Gastrocnemius medialis (tissue), 4 donors: ENCODE results near the gene DDAH1. TPM values are rescaled to one million over a fixed set of nuclear protein-coding genes. Genes with fewer than 3 reads are reported as not detected.

Experiments used
- ATAC-seq, 2 donors: fragments of 150-250 bp; one replicate each; pipeline ENCODE4 v1.9.1; 2016
- DNase-seq, 2 donors: peaks; one replicate each; pipeline ENCODE4 v3.0.0-alpha.2; 2019
- H3K27ac ChIP-seq, 4 donors: fragments of 200-600 bp; sonication (generic); 1 replicate in 1 of 4; 2 replicates in 3 of 4; pipeline ENCODE4 v1.5.1; 2016 to 2018; ENCODE audit warnings: mild to moderate bottlenecking in 2 of 4, moderate library complexity in 1 of 4
- H3K27me3 ChIP-seq, 3 donors: fragments of 200-600 bp; sonication (generic) in 2 of 3; 1 replicate in 1 of 3; 2 replicates in 2 of 3; pipeline versions ENCODE4 v1.5.1 to v1.6.0; 2016 to 2019; ENCODE audit warnings: mild to moderate bottlenecking in 1 of 3, moderate library complexity in 1 of 3
- H3K36me3 ChIP-seq, 2 donors: fragments of 200-600 bp; sonication (generic) in 1 of 2; one replicate each; pipeline ENCODE4 v1.5.1; 2017 to 2018
- H3K4me1 ChIP-seq, 2 donors: fragments of 200-600 bp; sonication (generic) in 1 of 2; one replicate each; pipeline ENCODE4 v1.5.1; 2016 to 2017; ENCODE audit warnings: mild to moderate bottlenecking in 2 of 2
- H3K4me3 ChIP-seq, 4 donors: fragments of 200-600 bp; sonication (generic) in 3 of 4; 1 replicate in 1 of 4; 2 replicates in 3 of 4; pipeline ENCODE4 v1.5.1; 2016 to 2019; ENCODE audit warnings: mild to moderate bottlenecking in 2 of 4
- H3K9me3 ChIP-seq, 3 donors: fragments of 200-600 bp; sonication (generic) in 2 of 3; 1 replicate in 1 of 3; 2 replicates in 2 of 3; pipeline ENCODE4 v1.5.1; 2016 to 2019
- POLR2A ChIP-seq, 2 donors: fragments of 450-650 bp; IDR thresholded peaks; one replicate each; pipeline ENCODE4 v1.6.1; 2017; ENCODE audit warnings: antibody characterized with exemption in 2 of 2, mild to moderate bottlenecking in 2 of 2, moderate library complexity in 2 of 2
- in situ Hi-C, 4 donors: fragments of 200-750 bp; cut with MboI; loops; one replicate each; pipeline versions ENCODE4 v1.15.0 to v1.8.0; 2017; ENCODE audit warnings: low sequenced_read_pairs in 4 of 4
- intact Hi-C: fragments of 100-400 bp; cut with DNase I; formaldehyde crosslinking; loops from one replicate; pipeline ENCODE4 v1.15.1; 2023; ENCODE audit warnings: low total_unique reads
- total RNA-seq, 4 donors: library from RNA; depleted of rRNA; stranded (reverse); fragments of >200 nt; gene quantifications; one replicate each; pipeline versions ENCODE4 v1.1.0 to v1.2.3, GENCODE V29; 2016
- TF ChIP-seq, protein P1 (sequence below), 5 experiments: fragments of 450-650 bp in 3 of 5; fragments of 200-600 bp in 2 of 5; sonication (generic) in 2 of 5; IDR thresholded peaks in 4 of 5; conservative IDR thresholded peaks in 1 of 5; 1 replicate in 4 of 5; 2 replicates in 1 of 5; pipeline ENCODE4 v1.5.1; 2016 to 2019; ENCODE audit warnings: antibody characterized with exemption in 5 of 5, mild to moderate bottlenecking in 3 of 5, moderate library complexity in 3 of 5

Gene DDAH1
- total RNA-seq, 4 donors from 2014 or later, result 5.9 to 28.7 (median 13.2) TPM

- no peaks in the 10 kb centered on the region for H3K9me3 ChIP-seq
- ATAC-seq, result peak; percentile 41 to 76
- in situ Hi-C loops, result no loop called here
- TF ChIP-seq, protein P1, sequence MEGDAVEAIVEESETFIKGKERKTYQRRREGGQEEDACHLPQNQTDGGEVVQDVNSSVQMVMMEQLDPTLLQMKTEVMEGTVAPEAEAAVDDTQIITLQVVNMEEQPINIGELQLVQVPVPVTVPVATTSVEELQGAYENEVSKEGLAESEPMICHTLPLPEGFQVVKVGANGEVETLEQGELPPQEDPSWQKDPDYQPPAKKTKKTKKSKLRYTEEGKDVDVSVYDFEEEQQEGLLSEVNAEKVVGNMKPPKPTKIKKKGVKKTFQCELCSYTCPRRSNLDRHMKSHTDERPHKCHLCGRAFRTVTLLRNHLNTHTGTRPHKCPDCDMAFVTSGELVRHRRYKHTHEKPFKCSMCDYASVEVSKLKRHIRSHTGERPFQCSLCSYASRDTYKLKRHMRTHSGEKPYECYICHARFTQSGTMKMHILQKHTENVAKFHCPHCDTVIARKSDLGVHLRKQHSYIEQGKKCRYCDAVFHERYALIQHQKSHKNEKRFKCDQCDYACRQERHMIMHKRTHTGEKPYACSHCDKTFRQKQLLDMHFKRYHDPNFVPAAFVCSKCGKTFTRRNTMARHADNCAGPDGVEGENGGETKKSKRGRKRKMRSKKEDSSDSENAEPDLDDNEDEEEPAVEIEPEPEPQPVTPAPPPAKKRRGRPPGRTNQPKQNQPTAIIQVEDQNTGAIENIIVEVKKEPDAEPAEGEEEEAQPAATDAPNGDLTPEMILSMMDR (IDR thresholded peaks at IDR 0.05 in 4 of 5, conservative IDR thresholded peaks at IDR 0.05 in 1 of 5), result no peak
- no peak for TF ChIP-seq POLR2A (IDR thresholded peaks at IDR 0.05)
- H3K27ac ChIP-seq, result peak overlapping the region; percentile 26 to 77 (median 59)
- H3K36me3 ChIP-seq, result no peaks in the 10 kb centered on the region
- peaks cover 25 to 39% of the 10 kb centered on the region in 2 donors for H3K4me1 ChIP-seq
- no peak overlapping the region for H3K4me3 ChIP-seq
- intact Hi-C loops, result no loop called here
- peak in 1 of 2 donors; percentile 64 for DNase-seq
- H3K27me3 ChIP-seq, result no peaks in the 10 kb centered on the region
Measured at GRCh38 chr1:85332575-85332974, 132.4 kb downstream of the DDAH1 start.

GRCh38 chr1:85330711-85331290, 134.2 kb downstream of the DDAH1 start:
- DNase-seq (peak in 1 of 2 donors; percentile 33), ATAC-seq (peak; percentile 35 to 57)
- H3K27me3 ChIP-seq, result no peaks in the 10 kb centered on the region
- no peak for TF ChIP-seq POLR2A (IDR thresholded peaks at IDR 0.05)
- TF ChIP-seq, protein P1 (IDR thresholded peaks at IDR 0.05 in 4 of 5, conservative IDR thresholded peaks at IDR 0.05 in 1 of 5), result no peak
- peak overlapping the region; percentile 48 to 77 (median 72) for H3K27ac ChIP-seq
- in situ Hi-C loops (no loop called here), intact Hi-C loops (no loop called here)
- H3K9me3 ChIP-seq, result no peaks in the 10 kb centered on the region
- H3K4me1 ChIP-seq, result peaks cover 25 to 31% of the 10 kb centered on the region in 2 donors
- no peak overlapping the region for H3K4me3 ChIP-seq
- no peaks in the 10 kb centered on the region for H3K36me3 ChIP-seq

- ATAC-seq (peak; percentile 25 to 47), DNase-seq (no peak)
- Histone ChIP-seq H3K36me3 (no peaks in the 10 kb centered on the region), H3K27me3 (no peaks in the 10 kb centered on the region), H3K4me1 (peaks cover 25 to 31% of the 10 kb centered on the region in 2 donors), H3K27ac (peak overlapping the region; percentile 48 to 77 (median 72)), H3K9me3 (no peaks in the 10 kb centered on the region), H3K4me3 (no peak overlapping the region)
- intact Hi-C loops, result no loop called here
- no peak for TF ChIP-seq POLR2A (IDR thresholded peaks at IDR 0.05)
- in situ Hi-C loops, result no loop called here
Measured at GRCh38 chr1:85330214-85330631, 134.7 kb downstream of the DDAH1 start.

DNA sequence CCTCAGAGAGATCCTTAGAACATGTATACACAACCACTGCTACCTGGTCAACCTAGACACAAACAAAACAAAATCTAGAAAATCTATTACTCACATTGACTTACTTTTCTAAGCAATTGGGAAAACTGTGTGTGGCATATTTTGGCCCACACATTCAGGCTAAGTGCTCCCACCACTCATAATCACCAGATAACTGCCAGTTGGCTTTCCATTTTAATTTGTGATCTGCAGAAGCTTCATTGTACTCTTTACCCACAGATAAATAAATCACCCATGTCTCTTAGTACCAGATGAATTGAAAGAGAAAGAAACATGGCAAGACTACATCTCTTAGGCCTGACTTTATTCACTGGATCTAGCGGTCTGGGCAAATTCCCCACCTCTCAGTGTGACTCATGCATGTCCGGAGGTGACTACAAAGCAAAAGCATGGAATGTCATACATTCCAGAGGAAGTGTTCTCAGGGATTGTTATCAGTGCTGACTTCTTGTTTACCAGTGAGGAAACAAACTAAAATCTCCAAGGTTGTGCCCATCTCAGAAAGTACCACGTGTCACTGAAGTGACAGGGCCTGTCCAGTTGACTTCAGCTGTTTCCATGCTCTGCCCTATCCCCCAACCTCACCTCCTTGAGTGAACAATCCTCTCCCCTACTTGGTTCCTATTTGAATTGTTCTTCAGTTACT, 136.1 kb downstream of the DDAH1 start:
- in situ Hi-C loops, result loop anchor here in 1 of 4 donors (10.0 kb wide), 1 partner anchor 246 kb away; no protein-coding TSS in a partner anchor
- Histone ChIP-seq H3K9me3 (no peaks in the 10 kb centered on the region), H3K27me3 (no peaks in the 10 kb centered on the region), H3K36me3 (no peaks in the 10 kb centered on the region), H3K4me1 (peaks cover 25 to 31% of the 10 kb centered on the region in 2 donors), H3K4me3 (no peak overlapping the region), H3K27ac (peak overlapping the region; percentile 15 to 77 (median 62))
- TF ChIP-seq POLR2A (IDR thresholded peaks at IDR 0.05), result no peak
- TF ChIP-seq, protein P1 (IDR thresholded peaks at IDR 0.05 in 4 of 5, conservative IDR thresholded peaks at IDR 0.05 in 1 of 5), result no peak
- intact Hi-C loops, result no loop called here
- peak; percentile 40 for ATAC-seq
- DNase-seq, result no peak

- intact Hi-C loops, result no loop called here
- Histone ChIP-seq H3K36me3 (no peaks in the 10 kb centered on the region), H3K4me1 (peaks cover 25 to 31% of the 10 kb centered on the region in 2 donors), H3K4me3 (no peak overlapping the region), H3K27me3 (no peaks in the 10 kb centered on the region), H3K27ac (no peak overlapping the region), H3K9me3 (no peaks in the 10 kb centered on the region)
- no peak for DNase-seq
- TF ChIP-seq, protein P1 (IDR thresholded peaks at IDR 0.05 in 4 of 5, conservative IDR thresholded peaks at IDR 0.05 in 1 of 5), result no peak
- no peak for TF ChIP-seq POLR2A (IDR thresholded peaks at IDR 0.05)
- no peak for ATAC-seq
- in situ Hi-C loops, result loop anchor here in 1 of 4 donors (10.0 kb wide), 1 partner anchor 247 kb away; no protein-coding TSS in a partner anchor
Measured at GRCh38 chr1:85327759-85328158, 137.2 kb downstream of the DDAH1 start.
